GM23338 (cell line): ENCODE results near the gene PIP5K1C. TPM values are rescaled to one million over a fixed set of nuclear protein-coding genes. Genes with fewer than 3 reads are reported as not detected.
"Not testable (repeated sequence)": the region's sequence is repeated elsewhere in the genome, so short reads cannot be mapped to it uniquely, and the experiment has no call there.

Source experiments
- ATAC-seq: fragments of 200-7000 bp; cut with Tn5 transposase; 3 replicates; pipeline ENCODE4 v1.9.1; 2020
- DNase-seq: peaks from one replicate; pipeline ENCODE4 v3.0.0-alpha.2; 2015; ENCODE audit warnings: low spot score
- H2AFZ ChIP-seq: fragments of 200-600 bp; sonication (generic); 2 replicates; pipeline ENCODE4 v1.8.0; 2016; ENCODE audit warnings: antibody characterized with exemption, mild to moderate bottlenecking, moderate library complexity
- H3F3A ChIP-seq: fragments of 200-600 bp; sonication (generic); replicated peaks from 2 replicates; pipeline ENCODE4 v1.8.0; 2017; ENCODE audit warnings: antibody characterized with exemption, mixed run types, low read depth
- H3K27ac ChIP-seq: fragments of 200-600 bp; sonication (generic); 2 replicates; pipeline ENCODE4 v1.6.1; 2016; ENCODE audit warnings: low read depth
- H3K27me3 ChIP-seq: fragments of 200-600 bp; sonication (generic); 2 replicates; pipeline ENCODE4 v1.8.0; 2016; ENCODE audit warnings: mild to moderate bottlenecking, mixed run types, moderate library complexity; ENCODE audit not compliant: insufficient read depth
- H3K36me3 ChIP-seq: fragments of 200-600 bp; sonication (generic); 2 replicates; pipeline ENCODE4 v1.8.0; 2016; ENCODE audit warnings: mild to moderate bottlenecking; ENCODE audit not compliant: insufficient read depth
- H3K4me1 ChIP-seq: fragments of 200-600 bp; sonication (generic); 2 replicates; pipeline ENCODE4 v1.8.0; 2016; ENCODE audit warnings: mild to moderate bottlenecking, moderate library complexity; ENCODE audit not compliant: insufficient read depth
- H3K4me2 ChIP-seq: fragments of 200-600 bp; sonication (generic); 2 replicates; pipeline ENCODE4 v1.7.1; 2017; ENCODE audit warnings: mixed run types
- H3K4me3 ChIP-seq: fragments of 200-600 bp; sonication (generic); 2 replicates; pipeline ENCODE4 v1.6.1; 2016; ENCODE audit warnings: mixed run types
- H3K79me2 ChIP-seq: fragments of 200-600 bp; sonication (generic); replicated peaks from 2 replicates; pipeline ENCODE4 v1.8.0; 2017; ENCODE audit warnings: mild to moderate bottlenecking; ENCODE audit not compliant: insufficient read depth
- H3K9me2 ChIP-seq: fragments of 200-600 bp; sonication (generic); 2 replicates; pipeline ENCODE4 v1.8.0; 2017; ENCODE audit not compliant: insufficient read depth
- H4K20me1 ChIP-seq: fragments of 200-600 bp; sonication (generic); replicated peaks from 2 replicates; pipeline ENCODE4 v1.8.0; 2017; ENCODE audit warnings: mild to moderate bottlenecking; ENCODE audit not compliant: insufficient read depth
- H3K27ac Mint-ChIP-seq: 2 replicates; pipeline ENCODE4 v1.8.0; 2020; ENCODE audit warnings: inconsistent platforms, mild to moderate bottlenecking, moderate library complexity, mixed read lengths
- H3K27me3 Mint-ChIP-seq: 3 replicates; pipeline ENCODE4 v1.8.0; 2022; ENCODE audit warnings: low read depth, mild to moderate bottlenecking, moderate library complexity, mixed read lengths, inconsistent platforms; ENCODE audit not compliant: insufficient read depth, poor library complexity
- H3K36me3 Mint-ChIP-seq: 3 replicates; pipeline ENCODE4 v1.8.0; 2021; ENCODE audit warnings: low read depth, mild to moderate bottlenecking, inconsistent platforms, moderate library complexity, mixed read lengths
- H3K4me1 Mint-ChIP-seq: 3 replicates; pipeline ENCODE4 v1.8.0; 2020; ENCODE audit warnings: mild to moderate bottlenecking, inconsistent platforms, mixed read lengths
- H3K4me3 Mint-ChIP-seq: 3 replicates; pipeline ENCODE4 v1.8.0; 2021; ENCODE audit warnings: moderate library complexity, mild to moderate bottlenecking, inconsistent platforms, mixed read lengths
- H3K9me3 Mint-ChIP-seq: 3 replicates; pipeline ENCODE4 v1.8.0; 2020; ENCODE audit warnings: moderate library complexity, mild to moderate bottlenecking, inconsistent platforms, mixed read lengths
- ETS1 ChIP-seq: IDR thresholded peaks from 2 replicates; pipeline ENCODE4 v1.6.1; 2016; ENCODE audit warnings: antibody characterized with exemption
- EZH2phosphoT487 ChIP-seq: fragments of 200-600 bp; sonication (generic); IDR thresholded peaks from one replicate; pipeline ENCODE4 v1.8.1; 2018; ENCODE audit warnings: antibody characterized with exemption; ENCODE audit not compliant: unreplicated experiment
- NANOG ChIP-seq: IDR thresholded peaks from 2 replicates; pipeline ENCODE4 v1.6.1; 2016; ENCODE audit warnings: antibody characterized with exemption, borderline replicate concordance
- REST ChIP-seq: IDR thresholded peaks from one replicate; pipeline ENCODE4 v1.6.1; 2018; ENCODE audit warnings: antibody characterized with exemption; ENCODE audit not compliant: unreplicated experiment
- ZNF114 ChIP-seq: fragments of 250-450 bp; sonication (Bioruptor Pico); IDR thresholded peaks from 2 replicates; pipeline ENCODE4 v1.5.0; 2020; ENCODE audit warnings: mild to moderate bottlenecking, moderate library complexity
- ZNF331 ChIP-seq: fragments of 250-450 bp; sonication (Bioruptor Pico); IDR thresholded peaks from 2 replicates; pipeline ENCODE4 v1.5.0; 2020; ENCODE audit warnings: low read depth, mild to moderate bottlenecking, moderate library complexity
- polyA plus RNA-seq: library from polyadenylated mRNA; unstranded; fragments of >200 nt; fragmentation: Nextera tagmentation; extraction: Ambion mirVana; gene quantifications from 2 replicates; pipeline ENCODE4 v1.2.1, GENCODE V29; 2016
- total RNA-seq: library from RNA; depleted of rRNA; stranded (reverse); fragments of >200 nt; shearing (Covaris generic); gene quantifications from 2 replicates; pipeline ENCODE4 v1.2.3, GENCODE V29; 2014

Gene PIP5K1C
- total and polyA plus RNA-seq, 2 experiments from 2014 or later, result 11.8 to 46.7 TPM

GRCh38 chr19:3648037-3648905 lies 52.0 kb downstream of the PIP5K1C start:
- H3K27me3 Mint-ChIP-seq, result peaks cover 3% of the 10 kb centered on the region
- no peak for ATAC-seq
- Histone ChIP-seq H3K79me2 (no peaks in the 10 kb centered on the region), H3K4me2 (no peak overlapping the region), H4K20me1 (no peaks in the 10 kb centered on the region; the same call in 1 of the 2 replicates), H2AFZ (no peak overlapping the region), H3K36me3 (no peaks in the 10 kb centered on the region), H3F3A (no peaks in the 10 kb centered on the region), H3K27ac (no peak overlapping the region), H3K27me3 (no peaks in the 10 kb centered on the region), H3K4me3 (no peak overlapping the region), H3K9me2 (no peaks in the 10 kb centered on the region), H3K4me1 (no peaks in the 10 kb centered on the region)
- H3K4me1 Mint-ChIP-seq, result no peaks in the 10 kb centered on the region
- TF ChIP-seq REST, result no peak
- TF ChIP-seq EZH2phosphoT487, result no peak
- no peak for DNase-seq
- no peak overlapping the region for H3K27ac Mint-ChIP-seq
- H3K36me3 Mint-ChIP-seq, result peaks cover 5% of the 10 kb centered on the region; the same call in 1 of the 3 replicates
- no peak overlapping the region for H3K4me3 Mint-ChIP-seq
- no peaks in the 10 kb centered on the region for H3K9me3 Mint-ChIP-seq

GRCh38 chr19:3647102-3647501 lies 53.2 kb downstream of the PIP5K1C start:
- not testable (repeated sequence) for H3K4me2 ChIP-seq, H3F3A ChIP-seq, H3K4me3 ChIP-seq, H3K36me3 Mint-ChIP-seq, H3K9me2 ChIP-seq, H3K79me2 ChIP-seq, ATAC-seq, H3K4me1 Mint-ChIP-seq, H3K36me3 ChIP-seq, H3K27me3 ChIP-seq, H3K27me3 Mint-ChIP-seq, H3K4me1 ChIP-seq, H3K9me3 Mint-ChIP-seq, H3K27ac Mint-ChIP-seq, DNase-seq, H4K20me1 ChIP-seq, H3K27ac ChIP-seq, H2AFZ ChIP-seq, H3K4me3 Mint-ChIP-seq

GRCh38 chr19:3646336-3647092 lies 53.8 kb downstream of the PIP5K1C start:
- H3K27ac Mint-ChIP-seq, result no peak overlapping the region
- H3K79me2 ChIP-seq, result no peaks in the 10 kb centered on the region
- H2AFZ ChIP-seq, result no peak overlapping the region
- no peak overlapping the region for H3K4me3 ChIP-seq
- no peaks in the 10 kb centered on the region for H3K9me3 Mint-ChIP-seq
- no peaks in the 10 kb centered on the region; the same call in 1 of the 2 replicates for H4K20me1 ChIP-seq
- peaks cover 3% of the 10 kb centered on the region for H3K27me3 Mint-ChIP-seq
- no peak for DNase-seq
- H3K4me1 Mint-ChIP-seq, result no peaks in the 10 kb centered on the region
- no peaks in the 10 kb centered on the region for H3F3A ChIP-seq
- no peaks in the 10 kb centered on the region for H3K4me1 ChIP-seq
- H3K4me2 ChIP-seq, result no peak overlapping the region
- no peak for ATAC-seq
- H3K9me2 ChIP-seq, result no peaks in the 10 kb centered on the region
- H3K4me3 Mint-ChIP-seq, result no peak overlapping the region
- H3K36me3 Mint-ChIP-seq, result peaks cover 5% of the 10 kb centered on the region; the same call in 1 of the 3 replicates
- H3K27me3 ChIP-seq, result no peaks in the 10 kb centered on the region
- no peaks in the 10 kb centered on the region; the same call in 1 of the 2 replicates for H3K36me3 ChIP-seq
- no peak overlapping the region for H3K27ac ChIP-seq
- TF ChIP-seq NANOG (no peak), ZNF331 (CRISPR knock-in tag) (no peak), REST (no peak), ZNF114 (CRISPR knock-in tag) (no peak), EZH2phosphoT487 (no peak), ETS1 (no peak)
